K562 (cell line): Measurements from ENCODE around the gene RELL2. TPM values are rescaled to one million over a fixed set of nuclear protein-coding genes. Genes with fewer than 3 reads are reported as not detected.
A peak's percentile ranks its signal among the peaks of the same experiment; 100 is the strongest.

Experiments
- ARID3A ChIP-seq: IDR thresholded peaks from 2 replicates; pipeline ENCODE4 v1.6.1; 2012; ENCODE audit warnings: low read depth, low read length, improper control_type of control experiment, borderline replicate concordance
- CTBP1 ChIP-seq: fragments of 450-650 bp; IDR thresholded peaks from 2 replicates; pipeline ENCODE4 v1.6.1; 2016; ENCODE audit warnings: borderline replicate concordance
- E2F6 ChIP-seq, 2 experiments: IDR thresholded peaks; 2 replicates each; pipeline ENCODE4 v1.6.1; 2011; ENCODE audit warnings: borderline replicate concordance in 1 of 2, control low read depth in 1 of 2, low read depth in 1 of 2, low read length in 1 of 2, mild to moderate bottlenecking in 1 of 2, mixed read lengths in 1 of 2, moderate library complexity in 1 of 2; ENCODE audit not compliant: insufficient read depth in 1 of 2, insufficient read length in 1 of 2, poor library complexity in 1 of 2, severe bottlenecking in 1 of 2; ENCODE audit errors: extremely low read depth in 1 of 2
- E2F8 ChIP-seq: fragments of 450-650 bp; IDR thresholded peaks from 2 replicates; pipeline ENCODE4 v1.7.1; 2018; ENCODE audit warnings: mild to moderate bottlenecking, low read depth; ENCODE audit not compliant: partially characterized antibody
- HMG20B ChIP-seq: fragments of 250-450 bp; sonication (Bioruptor Pico); IDR thresholded peaks from 2 replicates; pipeline ENCODE4 v1.5.0; 2021; ENCODE audit warnings: mild to moderate bottlenecking
- MTA3 ChIP-seq: fragments of 450-650 bp; formaldehyde crosslinking; IDR thresholded peaks from 2 replicates; pipeline ENCODE4 v1.6.1; 2017; ENCODE audit warnings: mild to moderate bottlenecking, borderline replicate concordance
- NFE2 ChIP-seq: IDR thresholded peaks from 2 replicates; pipeline ENCODE4 v1.6.1; 2014; ENCODE audit warnings: antibody characterized with exemption, low read depth
- PHB ChIP-seq: fragments of 250-450 bp; sonication (Bioruptor Pico); IDR thresholded peaks from 2 replicates; pipeline ENCODE4 v1.5.0; 2021
- PRDM10 ChIP-seq: fragments of 450-650 bp; IDR thresholded peaks from 2 replicates; pipeline ENCODE4 v1.6.1; 2018; ENCODE audit not compliant: partially characterized antibody
- RBFOX2 ChIP-seq: fragments of 200-400 bp; formaldehyde crosslinking; IDR thresholded peaks from 2 replicates; pipeline ENCODE4 v1.6.1; 2017; ENCODE audit warnings: low read depth, mild to moderate bottlenecking, low read length, moderate library complexity
- RFX1 ChIP-seq: fragments of 450-650 bp; IDR thresholded peaks from 2 replicates; pipeline ENCODE4 v1.6.1; 2016; ENCODE audit warnings: mild to moderate bottlenecking, moderate library complexity
- RHOXF2B ChIP-seq: fragments of 250-450 bp; sonication (Bioruptor Pico); conservative IDR thresholded peaks from 2 replicates; pipeline ENCODE4 v1.5.1; 2021
- SIRT6 ChIP-seq: IDR thresholded peaks from one replicate; pipeline ENCODE4 v1.6.1; 2012; ENCODE audit warnings: low read depth, mild to moderate bottlenecking, control low read depth, inconsistent platforms, low read length, moderate library complexity
- SMAD4 ChIP-seq: fragments of 250-450 bp; sonication (Bioruptor Pico); conservative IDR thresholded peaks from 2 replicates; pipeline ENCODE4 v1.8.0; 2021; ENCODE audit warnings: inconsistent platforms, mild to moderate bottlenecking, moderate library complexity
- ZBTB43 ChIP-seq: sonication (generic); formaldehyde crosslinking; IDR thresholded peaks from 2 replicates; pipeline ENCODE4 v1.8.0; 2023; ENCODE audit warnings: mild to moderate bottlenecking, missing genetic modification reagents
- ZKSCAN8 ChIP-seq: fragments of 200-800 bp; sonication (Bioruptor generic); IDR thresholded peaks from 2 replicates; pipeline ENCODE4 v1.6.1; 2016; ENCODE audit warnings: missing genetic modification characterization, missing compliant biosample characterization
- ZNF24 ChIP-seq: fragments of 450-650 bp; IDR thresholded peaks from 2 replicates; pipeline ENCODE4 v1.6.1; 2016
- polyA plus RNA-seq, 8 experiments: library from polyadenylated mRNA; depleted of rRNA in 4 of 8; stranded (reverse) in 5 of 8; unstranded in 3 of 8; fragments of >200 nt; fragmentation: Nextera tagmentation in 2 of 8; fragmentation: Illumina TruSeq in 1 of 8; extraction: Ambion mirVana in 2 of 8; extraction: Trizol in 1 of 8; gene quantifications; 2 replicates each; pipeline versions ENCODE4 v1.2.1 to v1.2.3, GENCODE V29; 2011 to 2014; ENCODE audit warnings: inconsistent platforms in 1 of 8, missing spikeins in 1 of 8
- total RNA-seq, 7 experiments: library from RNA; depleted of rRNA in 6 of 7; stranded (reverse); fragments of >200 nt in 6 of 7; fragmentation: Illumina TruSeq in 2 of 7; extraction: Trizol in 2 of 7; gene quantifications; 2 replicates each; pipeline versions ENCODE4 v1.2.1 to v1.2.3, GENCODE V29; 2011 to 2021; ENCODE audit warnings: low replicate concordance in 1 of 7

Gene RELL2
- total and polyA plus RNA-seq, 9 of the 15 experiments (the other 6 are each of a cell fraction or from before 2014, with no cell fraction given) = 0.06 to 36.0 (median 14.3) TPM

GRCh38 chr5:141618030-141618803 is 18.6 kb upstream of the RELL2 start (continued):
- TF ChIP-seq PRDM10 (peak; percentile 76), NFE2 (no peak), E2F6 (IDR thresholded peaks at IDR 0.05; ENCODE audit: borderline replicate concordance in 1 of 2, extremely low read depth in 1 of 2, insufficient read depth in 1 of 2, insufficient read length in 1 of 2, low read depth in 1 of 2, low read length in 1 of 2, poor library complexity in 1 of 2, severe bottlenecking in 1 of 2) (no peak), CTBP1 (no peak), RHOXF2B (CRISPR knock-in tag) (no peak), ZNF24 (no peak), MTA3 (no peak), RBFOX2 (no peak), SIRT6 (no peak), HMG20B (no peak), RFX1 (no peak), ZBTB43 (no peak), E2F8 (peak; percentile 66), SMAD4 (CRISPR knock-in tag) (no peak), ARID3A (0 out of 2 replicates have a peak, but pooled peaks have one; percentile 17), ZKSCAN8 (CRISPR knock-in tag) (no peak), PHB (CRISPR knock-in tag) (no peak)
